K562 (cell line): ENCODE measurements around the gene DYNC1I1.
"Not testable (repeated sequence)": the region's sequence is repeated elsewhere in the genome, so short reads cannot be mapped to it uniquely, and the experiment has no call there.

Source experiments
- BRF1 ChIP-seq: IDR thresholded peaks from 3 replicates; pipeline ENCODE4 v1.6.1; 2011; ENCODE audit warnings: borderline replicate concordance, mild to moderate bottlenecking; ENCODE audit not compliant: insufficient read length; ENCODE audit errors: extremely low read depth
- NR2C2 ChIP-seq, 2 experiments: fragments of 200-800 bp in 1 of 2; sonication (Bioruptor generic) in 1 of 2; sonication (generic) in 1 of 2; formaldehyde crosslinking in 1 of 2; IDR thresholded peaks; 2 replicates each; pipeline versions ENCODE4 v1.6.1 to v1.8.0; 2016 to 2022; ENCODE audit warnings: mild to moderate bottlenecking in 1 of 2, missing compliant biosample characterization in 1 of 2, missing genetic modification characterization in 1 of 2, missing genetic modification reagents in 1 of 2
- POLR2A ChIP-seq: fragments of 450-650 bp; conservative IDR thresholded peaks from 2 replicates; pipeline ENCODE4 v1.6.1; 2016
- POLR2AphosphoS5 ChIP-seq: IDR thresholded peaks from 2 replicates; pipeline ENCODE4 v1.6.1; 2011; ENCODE audit warnings: mild to moderate bottlenecking, low read depth, low read length, moderate library complexity; ENCODE audit not compliant: control insufficient read depth, insufficient read depth
- RBM25 ChIP-seq: fragments of 200-400 bp; formaldehyde crosslinking; IDR thresholded peaks from 2 replicates; pipeline ENCODE4 v1.6.1; 2018; ENCODE audit warnings: low read length, low read depth, moderate library complexity; ENCODE audit not compliant: severe bottlenecking
- SREBF2 ChIP-seq: sonication (generic); formaldehyde crosslinking; IDR thresholded peaks from 2 replicates; pipeline ENCODE4 v1.4.0; 2020; ENCODE audit warnings: mild to moderate bottlenecking, missing genetic modification reagents
- ZNF76 ChIP-seq: fragments of 250-450 bp; sonication (Bioruptor Pico); IDR thresholded peaks from 2 replicates; pipeline ENCODE4 v1.4.0; 2020; ENCODE audit warnings: mild to moderate bottlenecking, moderate library complexity, borderline replicate concordance
- TF ChIP-seq, protein P1 (sequence below): fragments of 450-650 bp; IDR thresholded peaks from 2 replicates; pipeline ENCODE4 v1.6.1; 2016
- TF ChIP-seq, protein P2 (sequence below): sonication (generic); formaldehyde crosslinking; IDR thresholded peaks from 2 replicates; pipeline ENCODE4 v1.8.0; 2022; ENCODE audit warnings: mild to moderate bottlenecking, missing genetic modification reagents, borderline replicate concordance
- TF ChIP-seq, protein P3 (sequence below), 3 experiments: IDR thresholded peaks in 2 of 3; conservative IDR thresholded peaks in 1 of 3; 2 replicates each; pipeline ENCODE4 v1.5.1; 2011 to 2012; ENCODE audit warnings: low read length in 3 of 3, mild to moderate bottlenecking in 3 of 3, control low read depth in 2 of 3, improper control_type of control experiment in 1 of 3, inconsistent platforms in 1 of 3, low read depth in 1 of 3, mixed read lengths in 1 of 3, moderate library complexity in 1 of 3; ENCODE audit not compliant: insufficient read depth in 2 of 3
- TF ChIP-seq, protein P4 (sequence below): fragments of 450-650 bp; IDR thresholded peaks from 2 replicates; pipeline ENCODE4 v1.6.1; 2016; ENCODE audit warnings: missing biosample characterization, missing genetic modification characterization
- TF ChIP-seq, protein P5 (sequence below): sonication (generic); formaldehyde crosslinking; IDR thresholded peaks from 2 replicates; pipeline ENCODE4 v1.8.0; 2022; ENCODE audit warnings: mild to moderate bottlenecking, low read depth, missing genetic modification reagents
- TF ChIP-seq, protein P6 (sequence below): sonication (generic); formaldehyde crosslinking; IDR thresholded peaks from 2 replicates; pipeline ENCODE4 v1.8.0; 2023; ENCODE audit warnings: mild to moderate bottlenecking, missing genetic modification reagents

DNA sequence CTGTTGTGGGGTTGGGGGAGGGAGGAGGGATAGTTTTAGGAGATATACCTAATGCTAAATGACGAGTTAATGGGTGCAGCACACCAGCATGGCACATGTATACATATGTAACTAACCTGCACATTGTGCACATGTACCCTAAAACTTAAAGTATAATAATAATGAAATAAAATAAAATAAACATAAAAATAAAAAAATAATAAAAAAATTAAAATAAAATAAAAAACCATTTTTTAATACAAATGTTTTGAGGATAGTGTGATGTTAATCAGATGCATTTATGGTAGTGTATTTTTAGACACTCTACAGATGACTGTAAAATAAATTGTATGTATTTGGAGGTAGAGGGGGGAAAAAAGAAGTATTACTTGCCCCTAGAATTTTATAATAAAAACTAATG lies 172.5 kb downstream of the DYNC1I1 start:
- TF ChIP-seq RBM25; POLR2A; SREBF2 (CRISPR knock-in tag); ZNF76 (CRISPR knock-in tag); NR2C2 (CRISPR knock-in tag; IDR thresholded peaks at IDR 0.05); NR2C2 (tag; IDR thresholded peaks at IDR 0.05); BRF1; POLR2AphosphoS5: not testable (repeated sequence)
- TF ChIP-seq, protein P1, sequence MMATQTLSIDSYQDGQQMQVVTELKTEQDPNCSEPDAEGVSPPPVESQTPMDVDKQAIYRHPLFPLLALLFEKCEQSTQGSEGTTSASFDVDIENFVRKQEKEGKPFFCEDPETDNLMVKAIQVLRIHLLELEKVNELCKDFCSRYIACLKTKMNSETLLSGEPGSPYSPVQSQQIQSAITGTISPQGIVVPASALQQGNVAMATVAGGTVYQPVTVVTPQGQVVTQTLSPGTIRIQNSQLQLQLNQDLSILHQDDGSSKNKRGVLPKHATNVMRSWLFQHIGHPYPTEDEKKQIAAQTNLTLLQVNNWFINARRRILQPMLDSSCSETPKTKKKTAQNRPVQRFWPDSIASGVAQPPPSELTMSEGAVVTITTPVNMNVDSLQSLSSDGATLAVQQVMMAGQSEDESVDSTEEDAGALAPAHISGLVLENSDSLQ, result not testable (repeated sequence)
- TF ChIP-seq, protein P2, sequence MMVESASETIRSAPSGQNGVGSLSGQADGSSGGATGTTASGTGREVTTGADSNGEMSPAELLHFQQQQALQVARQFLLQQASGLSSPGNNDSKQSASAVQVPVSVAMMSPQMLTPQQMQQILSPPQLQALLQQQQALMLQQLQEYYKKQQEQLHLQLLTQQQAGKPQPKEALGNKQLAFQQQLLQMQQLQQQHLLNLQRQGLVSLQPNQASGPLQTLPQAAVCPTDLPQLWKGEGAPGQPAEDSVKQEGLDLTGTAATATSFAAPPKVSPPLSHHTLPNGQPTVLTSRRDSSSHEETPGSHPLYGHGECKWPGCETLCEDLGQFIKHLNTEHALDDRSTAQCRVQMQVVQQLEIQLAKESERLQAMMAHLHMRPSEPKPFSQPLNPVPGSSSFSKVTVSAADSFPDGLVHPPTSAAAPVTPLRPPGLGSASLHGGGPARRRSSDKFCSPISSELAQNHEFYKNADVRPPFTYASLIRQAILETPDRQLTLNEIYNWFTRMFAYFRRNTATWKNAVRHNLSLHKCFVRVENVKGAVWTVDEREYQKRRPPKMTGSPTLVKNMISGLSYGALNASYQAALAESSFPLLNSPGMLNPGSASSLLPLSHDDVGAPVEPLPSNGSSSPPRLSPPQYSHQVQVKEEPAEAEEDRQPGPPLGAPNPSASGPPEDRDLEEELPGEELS (CRISPR knock-in tag), result not testable (repeated sequence)
- TF ChIP-seq, protein P3, sequence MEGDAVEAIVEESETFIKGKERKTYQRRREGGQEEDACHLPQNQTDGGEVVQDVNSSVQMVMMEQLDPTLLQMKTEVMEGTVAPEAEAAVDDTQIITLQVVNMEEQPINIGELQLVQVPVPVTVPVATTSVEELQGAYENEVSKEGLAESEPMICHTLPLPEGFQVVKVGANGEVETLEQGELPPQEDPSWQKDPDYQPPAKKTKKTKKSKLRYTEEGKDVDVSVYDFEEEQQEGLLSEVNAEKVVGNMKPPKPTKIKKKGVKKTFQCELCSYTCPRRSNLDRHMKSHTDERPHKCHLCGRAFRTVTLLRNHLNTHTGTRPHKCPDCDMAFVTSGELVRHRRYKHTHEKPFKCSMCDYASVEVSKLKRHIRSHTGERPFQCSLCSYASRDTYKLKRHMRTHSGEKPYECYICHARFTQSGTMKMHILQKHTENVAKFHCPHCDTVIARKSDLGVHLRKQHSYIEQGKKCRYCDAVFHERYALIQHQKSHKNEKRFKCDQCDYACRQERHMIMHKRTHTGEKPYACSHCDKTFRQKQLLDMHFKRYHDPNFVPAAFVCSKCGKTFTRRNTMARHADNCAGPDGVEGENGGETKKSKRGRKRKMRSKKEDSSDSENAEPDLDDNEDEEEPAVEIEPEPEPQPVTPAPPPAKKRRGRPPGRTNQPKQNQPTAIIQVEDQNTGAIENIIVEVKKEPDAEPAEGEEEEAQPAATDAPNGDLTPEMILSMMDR (IDR thresholded peaks at IDR 0.05 in 2 of 3, conservative IDR thresholded peaks at IDR 0.05 in 1 of 3; ENCODE audit: insufficient read depth in 2 of 3, low read depth in 1 of 3, low read length in 3 of 3), result not testable (repeated sequence)
- TF ChIP-seq, protein P4, sequence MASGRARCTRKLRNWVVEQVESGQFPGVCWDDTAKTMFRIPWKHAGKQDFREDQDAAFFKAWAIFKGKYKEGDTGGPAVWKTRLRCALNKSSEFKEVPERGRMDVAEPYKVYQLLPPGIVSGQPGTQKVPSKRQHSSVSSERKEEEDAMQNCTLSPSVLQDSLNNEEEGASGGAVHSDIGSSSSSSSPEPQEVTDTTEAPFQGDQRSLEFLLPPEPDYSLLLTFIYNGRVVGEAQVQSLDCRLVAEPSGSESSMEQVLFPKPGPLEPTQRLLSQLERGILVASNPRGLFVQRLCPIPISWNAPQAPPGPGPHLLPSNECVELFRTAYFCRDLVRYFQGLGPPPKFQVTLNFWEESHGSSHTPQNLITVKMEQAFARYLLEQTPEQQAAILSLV (tag), result not testable (repeated sequence)
- TF ChIP-seq, protein P5, sequence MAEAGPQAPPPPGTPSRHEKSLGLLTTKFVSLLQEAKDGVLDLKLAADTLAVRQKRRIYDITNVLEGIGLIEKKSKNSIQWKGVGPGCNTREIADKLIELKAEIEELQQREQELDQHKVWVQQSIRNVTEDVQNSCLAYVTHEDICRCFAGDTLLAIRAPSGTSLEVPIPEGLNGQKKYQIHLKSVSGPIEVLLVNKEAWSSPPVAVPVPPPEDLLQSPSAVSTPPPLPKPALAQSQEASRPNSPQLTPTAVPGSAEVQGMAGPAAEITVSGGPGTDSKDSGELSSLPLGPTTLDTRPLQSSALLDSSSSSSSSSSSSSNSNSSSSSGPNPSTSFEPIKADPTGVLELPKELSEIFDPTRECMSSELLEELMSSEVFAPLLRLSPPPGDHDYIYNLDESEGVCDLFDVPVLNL, result not testable (repeated sequence)
- TF ChIP-seq, protein P6, sequence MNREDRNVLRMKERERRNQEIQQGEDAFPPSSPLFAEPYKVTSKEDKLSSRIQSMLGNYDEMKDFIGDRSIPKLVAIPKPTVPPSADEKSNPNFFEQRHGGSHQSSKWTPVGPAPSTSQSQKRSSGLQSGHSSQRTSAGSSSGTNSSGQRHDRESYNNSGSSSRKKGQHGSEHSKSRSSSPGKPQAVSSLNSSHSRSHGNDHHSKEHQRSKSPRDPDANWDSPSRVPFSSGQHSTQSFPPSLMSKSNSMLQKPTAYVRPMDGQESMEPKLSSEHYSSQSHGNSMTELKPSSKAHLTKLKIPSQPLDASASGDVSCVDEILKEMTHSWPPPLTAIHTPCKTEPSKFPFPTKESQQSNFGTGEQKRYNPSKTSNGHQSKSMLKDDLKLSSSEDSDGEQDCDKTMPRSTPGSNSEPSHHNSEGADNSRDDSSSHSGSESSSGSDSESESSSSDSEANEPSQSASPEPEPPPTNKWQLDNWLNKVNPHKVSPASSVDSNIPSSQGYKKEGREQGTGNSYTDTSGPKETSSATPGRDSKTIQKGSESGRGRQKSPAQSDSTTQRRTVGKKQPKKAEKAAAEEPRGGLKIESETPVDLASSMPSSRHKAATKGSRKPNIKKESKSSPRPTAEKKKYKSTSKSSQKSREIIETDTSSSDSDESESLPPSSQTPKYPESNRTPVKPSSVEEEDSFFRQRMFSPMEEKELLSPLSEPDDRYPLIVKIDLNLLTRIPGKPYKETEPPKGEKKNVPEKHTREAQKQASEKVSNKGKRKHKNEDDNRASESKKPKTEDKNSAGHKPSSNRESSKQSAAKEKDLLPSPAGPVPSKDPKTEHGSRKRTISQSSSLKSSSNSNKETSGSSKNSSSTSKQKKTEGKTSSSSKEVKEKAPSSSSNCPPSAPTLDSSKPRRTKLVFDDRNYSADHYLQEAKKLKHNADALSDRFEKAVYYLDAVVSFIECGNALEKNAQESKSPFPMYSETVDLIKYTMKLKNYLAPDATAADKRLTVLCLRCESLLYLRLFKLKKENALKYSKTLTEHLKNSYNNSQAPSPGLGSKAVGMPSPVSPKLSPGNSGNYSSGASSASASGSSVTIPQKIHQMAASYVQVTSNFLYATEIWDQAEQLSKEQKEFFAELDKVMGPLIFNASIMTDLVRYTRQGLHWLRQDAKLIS, result not testable (repeated sequence)
